HepG2 (cell line): ENCODE results near the gene CNNM2. TPM values are rescaled to one million over a fixed set of nuclear protein-coding genes. Genes with fewer than 3 reads are reported as not detected.

ENCODE experiments used
- ATF5 ChIP-seq: sonication (generic); formaldehyde crosslinking; IDR thresholded peaks from 2 replicates; pipeline ENCODE4 v1.4.0; 2020; ENCODE audit warnings: mild to moderate bottlenecking, low read depth, missing genetic modification reagents
- DNMT3B ChIP-seq: conservative IDR thresholded peaks from 2 replicates; pipeline ENCODE4 v1.6.1; 2016; ENCODE audit warnings: missing biosample characterization, control low read depth
- E2F2 ChIP-seq: sonication (generic); formaldehyde crosslinking; IDR thresholded peaks from 2 replicates; pipeline ENCODE4 v1.4.0; 2020; ENCODE audit warnings: missing genetic modification reagents, borderline replicate concordance
- HOXD1 ChIP-seq: sonication (generic); formaldehyde crosslinking; IDR thresholded peaks from 2 replicates; pipeline ENCODE4 v1.5.0; 2020; ENCODE audit warnings: missing genetic modification reagents
- KAT2B ChIP-seq: fragments of 150-350 bp; IDR thresholded peaks from 2 replicates; pipeline ENCODE4 v1.6.1; 2014; ENCODE audit warnings: low read depth, low read length, borderline replicate concordance
- LCORL ChIP-seq, 2 experiments: fragments of 450-650 bp in 1 of 2; sonication (generic) in 1 of 2; formaldehyde crosslinking in 1 of 2; IDR thresholded peaks; 2 replicates each; pipeline versions ENCODE4 v1.5.0 to v1.6.1; 2017 to 2020; ENCODE audit warnings: antibody characterized with exemption in 1 of 2, missing genetic modification reagents in 1 of 2
- MAFG ChIP-seq: sonication (generic); formaldehyde crosslinking; IDR thresholded peaks from 2 replicates; pipeline ENCODE4 v1.5.1; 2020; ENCODE audit warnings: mild to moderate bottlenecking, missing genetic modification reagents
- MIER3 ChIP-seq: IDR thresholded peaks from 2 replicates; pipeline ENCODE4 v1.6.1; 2016; ENCODE audit warnings: missing compliant biosample characterization, borderline replicate concordance
- MIXL1 ChIP-seq: IDR thresholded peaks from 2 replicates; pipeline ENCODE4 v1.6.1; 2016
- NR2C2 ChIP-seq: sonication (generic); formaldehyde crosslinking; IDR thresholded peaks from 2 replicates; pipeline ENCODE4 v1.4.0; 2020; ENCODE audit warnings: missing genetic modification reagents, mild to moderate bottlenecking, moderate library complexity, borderline replicate concordance
- PRDM4 ChIP-seq: sonication (generic); formaldehyde crosslinking; IDR thresholded peaks from 2 replicates; pipeline ENCODE4 v1.9.0; 2021; ENCODE audit warnings: missing genetic modification reagents, borderline replicate concordance
- RARA ChIP-seq: IDR thresholded peaks from 2 replicates; pipeline ENCODE4 v1.6.1; 2016; ENCODE audit warnings: missing genetic modification reagents, missing compliant biosample characterization
- SIX1 ChIP-seq: sonication (generic); formaldehyde crosslinking; IDR thresholded peaks from 2 replicates; pipeline ENCODE4 v1.4.0; 2020; ENCODE audit warnings: missing genetic modification reagents, borderline replicate concordance
- TBP ChIP-seq: sonication (generic); formaldehyde crosslinking; IDR thresholded peaks from 2 replicates; pipeline ENCODE4 v1.5.0; 2020; ENCODE audit warnings: missing genetic modification reagents
- TCF12 ChIP-seq, 2 experiments: fragments of 450-650 bp in 1 of 2; sonication (generic) in 1 of 2; formaldehyde crosslinking in 1 of 2; IDR thresholded peaks; 2 replicates each; pipeline versions ENCODE4 v1.6.1 to v1.8.0; 2017 to 2022; ENCODE audit warnings: antibody characterized with exemption in 1 of 2, mild to moderate bottlenecking in 1 of 2, missing genetic modification reagents in 1 of 2, moderate library complexity in 1 of 2
- TP53 ChIP-seq: sonication (generic); formaldehyde crosslinking; conservative IDR thresholded peaks from 2 replicates; pipeline ENCODE4 v1.4.0; 2020; ENCODE audit warnings: missing genetic modification reagents
- TRAFD1 ChIP-seq: sonication (generic); formaldehyde crosslinking; IDR thresholded peaks from 2 replicates; pipeline ENCODE4 v1.5.1; 2020; ENCODE audit warnings: missing genetic modification reagents, mild to moderate bottlenecking, borderline replicate concordance
- TRIM22 ChIP-seq: fragments of 450-650 bp; IDR thresholded peaks from 2 replicates; pipeline ENCODE4 v1.6.1; 2017
- ZFP82 ChIP-seq: sonication (generic); formaldehyde crosslinking; IDR thresholded peaks from 2 replicates; pipeline ENCODE4 v1.5.1; 2020; ENCODE audit warnings: mild to moderate bottlenecking, missing genetic modification reagents, borderline replicate concordance
- ZFYVE20 ChIP-seq: sonication (generic); formaldehyde crosslinking; IDR thresholded peaks from 2 replicates; pipeline ENCODE4 v1.8.0; 2023; ENCODE audit warnings: low read depth, mild to moderate bottlenecking, moderate library complexity, missing genetic modification reagents, borderline replicate concordance
- ZNF10 ChIP-seq: sonication (generic); formaldehyde crosslinking; IDR thresholded peaks from 2 replicates; pipeline ENCODE4 v1.4.0; 2020; ENCODE audit warnings: mild to moderate bottlenecking, low read depth, missing genetic modification reagents, borderline replicate concordance
- ZNF740 ChIP-seq: sonication (generic); formaldehyde crosslinking; IDR thresholded peaks from 2 replicates; pipeline ENCODE4 v1.4.0; 2020; ENCODE audit warnings: missing genetic modification reagents
- ZZZ3 ChIP-seq: sonication (generic); formaldehyde crosslinking; IDR thresholded peaks from 2 replicates; pipeline ENCODE4 v1.4.0; 2020; ENCODE audit warnings: missing genetic modification reagents, mild to moderate bottlenecking, borderline replicate concordance
- polyA plus RNA-seq, 8 experiments: library from polyadenylated mRNA; depleted of rRNA in 3 of 8; stranded (reverse) in 7 of 8; unstranded in 1 of 8; fragments of >200 nt; fragmentation: Illumina TruSeq in 4 of 8; extraction: Trizol in 4 of 8; gene quantifications; 2 replicates each; pipeline versions ENCODE4 v1.2.1 to v1.2.3, GENCODE V29; 2011 to 2016; ENCODE audit warnings: low read depth in 4 of 8, missing spikeins in 1 of 8, mixed read lengths in 1 of 8; ENCODE audit not compliant: insufficient read depth in 1 of 8
- total RNA-seq, 5 experiments: library from RNA; depleted of rRNA; stranded (reverse); fragments of >200 nt; fragmentation: Illumina TruSeq; extraction: Trizol; gene quantifications; 2 replicates each; pipeline ENCODE4 v1.2.3, GENCODE V29; 2016; ENCODE audit warnings: low read depth in 1 of 5

CNNM2 gene
- total and polyA plus RNA-seq, 2 of the 13 experiments (the other 11 are each of a cell fraction or from before 2014, with no cell fraction given) = 7.1 to 9.0 TPM

GRCh38 chr10:102876747-102877153 lies 41.3 kb upstream of the CNNM2 start (continued):
- TF ChIP-seq TP53 (no peak), LCORL (IDR thresholded peaks at IDR 0.05) (peak; percentile 40; the same call in 1 of the 2 replicates), LCORL (CRISPR knock-in tag; IDR thresholded peaks at IDR 0.05) (no peak), MIXL1 (CRISPR knock-in tag) (peak; percentile 90), RARA (CRISPR knock-in tag) (0 out of 2 replicates have a peak, but pooled peaks have one; percentile 26), DNMT3B (no peak), ZNF10 (CRISPR knock-in tag) (no peak), PRDM4 (CRISPR knock-in tag) (no peak), ZZZ3 (no peak), ZNF740 (CRISPR knock-in tag) (no peak), SIX1 (CRISPR knock-in tag) (peak; percentile 75), HOXD1 (CRISPR knock-in tag) (no peak), TCF12 (IDR thresholded peaks at IDR 0.05) (no peak), TCF12 (CRISPR knock-in tag; IDR thresholded peaks at IDR 0.05) (peak; percentile 30; the same call in 1 of the 2 replicates), ZFYVE20 (CRISPR knock-in tag) (no peak), NR2C2 (CRISPR knock-in tag) (no peak), KAT2B (peak; percentile 95), TRAFD1 (CRISPR knock-in tag) (no peak), TRIM22 (no peak), ATF5 (no peak), TBP (CRISPR knock-in tag) (no peak), MIER3 (no peak), MAFG (no peak), ZFP82 (CRISPR knock-in tag) (no peak), E2F2 (CRISPR knock-in tag) (no peak)
